MM.1S (cell line): ENCODE measurements around the gene ATAD3C.

Source experiments
- CTCF ChIP-seq: fragments of 300-600 bp; sonication (generic); IDR thresholded peaks from 2 replicates; pipeline ENCODE4 v1.5.1; 2016; ENCODE audit warnings: antibody characterized with exemption, low read length, mixed read lengths
- EZH2 ChIP-seq: fragments of 300-600 bp; sonication (generic); optimal IDR thresholded peaks from 2 replicates; pipeline ENCODE3; 2017; ENCODE audit warnings: low read depth, mild to moderate bottlenecking, antibody characterized with exemption, low read length, mixed read lengths
- EZH2phosphoT487 ChIP-seq: fragments of 300-600 bp; sonication (generic); IDR thresholded peaks from 2 replicates; pipeline ENCODE4 v1.6.1; 2018; ENCODE audit warnings: antibody characterized with exemption, low read length

DNA sequence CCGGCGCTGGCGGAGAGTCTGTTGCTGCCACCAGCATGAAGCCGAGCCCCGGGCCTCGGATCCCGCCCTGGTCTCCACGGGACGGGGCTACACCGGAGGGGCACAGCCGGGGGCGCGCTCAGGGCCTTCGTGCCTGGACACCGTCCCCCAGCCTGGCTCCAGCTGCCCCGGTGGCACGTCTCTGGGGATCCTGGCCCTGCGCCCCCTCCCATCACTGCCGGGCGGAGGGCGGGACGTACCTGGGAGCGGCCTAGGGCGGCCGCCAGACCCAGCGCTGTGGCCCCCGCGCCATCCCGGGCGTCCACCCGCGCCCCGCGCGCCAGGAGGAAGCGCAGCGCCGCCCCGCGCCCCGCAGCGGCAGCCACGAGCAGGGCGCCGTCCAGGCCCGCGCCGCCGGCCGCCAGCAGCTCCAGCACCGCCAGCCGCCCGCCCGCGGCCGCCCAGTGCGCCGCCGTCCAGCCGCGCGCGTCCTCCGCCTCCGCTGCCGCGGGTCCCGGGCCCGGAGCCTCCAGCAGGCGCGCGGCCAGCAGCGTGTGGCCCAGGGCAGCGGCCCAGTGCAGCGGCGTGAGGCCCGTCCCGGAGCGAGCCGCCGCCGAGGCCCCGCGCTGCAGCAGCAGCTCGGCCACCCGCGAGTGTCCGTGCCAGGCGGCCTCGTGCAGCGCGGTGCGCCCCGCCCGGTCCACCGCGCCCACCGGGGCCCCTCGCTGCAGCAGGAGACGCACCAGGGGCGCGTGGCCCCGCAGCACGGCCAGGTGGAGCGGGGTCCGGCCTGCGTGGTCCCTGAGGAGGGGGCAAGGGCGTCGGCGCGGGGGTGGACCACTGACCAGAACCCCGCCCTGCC, 29.5 kb upstream of the ATAD3C start:
- TF ChIP-seq CTCF = no peak
- TF ChIP-seq EZH2 = no peak
- no peak for TF ChIP-seq EZH2phosphoT487
